Activated CD4-positive, alpha-beta memory T cell treated with anti-CD3 and anti-CD28 coated beads, Interleukin-2, amount 10 ng/mL, durations not matched to agents 7 days and 5 days (primary cell): ENCODE data around the gene PADI6. TPM values are rescaled to one million over a fixed set of nuclear protein-coding genes. Genes with fewer than 3 reads are reported as not detected.
"Not testable (repeated sequence)": the region's sequence is repeated elsewhere in the genome, so short reads cannot be mapped to it uniquely, and the experiment has no call there.

Source experiments
- CTCF ChIA-PET: fragments of 350-600 bp; sonication (Branson Sonifier 250); formaldehyde crosslinking; loops from one replicate; lab custom pipeline; 2021; ENCODE audit warnings: antibody characterized with exemption, inconsistent platforms; lab: Charles Lee
- POLR2A ChIA-PET: fragments of 350-600 bp; sonication (Branson Sonifier 250); formaldehyde crosslinking; loops from one replicate; lab custom pipeline; 2021; ENCODE audit warnings: antibody characterized with exemption; lab: Charles Lee
- DNase-seq: peaks from one replicate; pipeline ENCODE4 v3.0.0-alpha.2; 2020
- H3K27ac Mint-ChIP-seq: one replicate; pipeline ENCODE4 v1.8.0; 2021; ENCODE audit warnings: mild to moderate bottlenecking, mixed read lengths
- H3K27me3 Mint-ChIP-seq: one replicate; pipeline ENCODE4 v1.8.0; 2021; ENCODE audit warnings: mixed read lengths
- H3K36me3 Mint-ChIP-seq: one replicate; pipeline ENCODE4 v1.8.0; 2021; ENCODE audit warnings: low read depth, mixed read lengths
- H3K4me1 Mint-ChIP-seq: one replicate; pipeline ENCODE4 v1.8.0; 2021; ENCODE audit warnings: mixed read lengths
- H3K4me3 Mint-ChIP-seq: one replicate; pipeline ENCODE4 v1.8.0; 2021; ENCODE audit warnings: mild to moderate bottlenecking, mixed read lengths
- H3K9me3 Mint-ChIP-seq: one replicate; pipeline ENCODE4 v1.8.0; 2021; ENCODE audit warnings: mixed read lengths
- total RNA-seq, 2 experiments: library from RNA; stranded (reverse); gene quantifications; one replicate each; pipeline ENCODE4 v1.2.3, GENCODE V29; 2021

The PADI6 gene
- total RNA-seq, result under 1 TPM; 0.23 to 0.30 TPM

- H3K27ac Mint-ChIP-seq, result no peak within 1 kb of the TSS
- ChIA-PET CTCF (no interaction called here), POLR2A (no interaction called here)
- no peaks in the 10 kb centered on the region for H3K9me3 Mint-ChIP-seq
- peaks cover 4% of the 10 kb centered on the region for H3K27me3 Mint-ChIP-seq
- no peak for DNase-seq
- H3K4me3 Mint-ChIP-seq, result no peak within 1 kb of the TSS
- H3K4me1 Mint-ChIP-seq, result no peaks in the 10 kb centered on the region
- H3K36me3 Mint-ChIP-seq, result no peaks in the 10 kb centered on the region
These were observed at the start of gene PADI6 for GRCh38 chr1:17371896-17372295. PADI6 (plus strand) TSS chr1:17372196; CDS start chr1:17372246, 50 bp downstream.

GRCh38 chr1:17328855-17329254 lies 43.1 kb upstream of the PADI6 start:
- POLR2A ChIA-PET, result no interaction called here

GRCh38 chr1:17329610-17330009 lies 42.4 kb upstream of the PADI6 start:
- no peak overlapping the region for H3K4me3 Mint-ChIP-seq
- no peak for DNase-seq
- H3K9me3 Mint-ChIP-seq, result no peaks in the 10 kb centered on the region
- CTCF ChIA-PET, result no interaction called here
- H3K36me3 Mint-ChIP-seq, result no peaks in the 10 kb centered on the region
- H3K27me3 Mint-ChIP-seq, result peaks cover 13% of the 10 kb centered on the region
- H3K4me1 Mint-ChIP-seq, result no peaks in the 10 kb centered on the region
- POLR2A ChIA-PET, result no interaction called here
- H3K27ac Mint-ChIP-seq, result no peak overlapping the region

More at GRCh38 chr1:17328855-17329254, 43.1 kb upstream of the PADI6 start:
- no peaks in the 10 kb centered on the region for H3K4me1 Mint-ChIP-seq
- H3K27me3 Mint-ChIP-seq, result peaks cover 15% of the 10 kb centered on the region
- CTCF ChIA-PET, result no interaction called here
- DNase-seq, result no peak
- no peak overlapping the region for H3K27ac Mint-ChIP-seq
- no peaks in the 10 kb centered on the region for H3K36me3 Mint-ChIP-seq
- no peaks in the 10 kb centered on the region for H3K9me3 Mint-ChIP-seq
- no peak overlapping the region for H3K4me3 Mint-ChIP-seq

GRCh38 chr1:17330856-17331255 lies 41.1 kb upstream of the PADI6 start:
- no peaks in the 10 kb centered on the region for H3K9me3 Mint-ChIP-seq
- DNase-seq, result no peak
- no peak overlapping the region for H3K27ac Mint-ChIP-seq
- no peak overlapping the region for H3K4me3 Mint-ChIP-seq
- no peaks in the 10 kb centered on the region for H3K36me3 Mint-ChIP-seq
- CTCF ChIA-PET, result no interaction called here
- no peaks in the 10 kb centered on the region for H3K4me1 Mint-ChIP-seq
- POLR2A ChIA-PET, result no interaction called here
- peaks cover 6% of the 10 kb centered on the region for H3K27me3 Mint-ChIP-seq

- Mint-ChIP-seq H3K27me3 (peaks cover 8% of the 10 kb centered on the region), H3K27ac (no peak overlapping the region), H3K36me3 (no peaks in the 10 kb centered on the region), H3K4me3 (no peak overlapping the region), H3K4me1 (no peaks in the 10 kb centered on the region), H3K9me3 (no peaks in the 10 kb centered on the region)
- DNase-seq, result no peak
- ChIA-PET POLR2A (no interaction called here), CTCF (no interaction called here)
These were observed 38.9 kb upstream of the PADI6 start for GRCh38 chr1:17333081-17333480.

GRCh38 chr1:17335821-17336710 lies 35.9 kb upstream of the PADI6 start:
- no peak overlapping the region for H3K4me3 Mint-ChIP-seq
- H3K9me3 Mint-ChIP-seq, result no peaks in the 10 kb centered on the region
- CTCF ChIA-PET, result interaction anchor here (1.5 kb wide), 1 partner anchor 27 kb away, joined by 4 read pairs; no protein-coding TSS in a partner anchor
- H3K36me3 Mint-ChIP-seq, result no peaks in the 10 kb centered on the region
- no peak overlapping the region for H3K27ac Mint-ChIP-seq
- POLR2A ChIA-PET, result no interaction called here
- DNase-seq, result peak; percentile 66
- H3K27me3 Mint-ChIP-seq, result peaks cover 5% of the 10 kb centered on the region
- no peaks in the 10 kb centered on the region for H3K4me1 Mint-ChIP-seq

- Mint-ChIP-seq H3K4me3 (no peak overlapping the region), H3K36me3 (no peaks in the 10 kb centered on the region), H3K4me1 (no peaks in the 10 kb centered on the region), H3K27me3 (peaks cover 3% of the 10 kb centered on the region), H3K27ac (no peak overlapping the region), H3K9me3 (no peaks in the 10 kb centered on the region)
- POLR2A ChIA-PET, result no interaction called here
- no peak for DNase-seq
- CTCF ChIA-PET, result no interaction called here
These were observed 33.1 kb upstream of the PADI6 start for GRCh38 chr1:17338706-17339493.

GRCh38 chr1:17339521-17339920 lies 32.5 kb upstream of the PADI6 start:
- H3K4me3 Mint-ChIP-seq, result no peak overlapping the region
- DNase-seq, result no peak
- no peaks in the 10 kb centered on the region for H3K9me3 Mint-ChIP-seq
- H3K27me3 Mint-ChIP-seq, result peaks cover 3% of the 10 kb centered on the region
- no peak overlapping the region for H3K27ac Mint-ChIP-seq
- POLR2A ChIA-PET, result no interaction called here
- no peaks in the 10 kb centered on the region for H3K4me1 Mint-ChIP-seq
- H3K36me3 Mint-ChIP-seq, result no peaks in the 10 kb centered on the region
- CTCF ChIA-PET, result no interaction called here

GRCh38 chr1:17340358-17340757 lies 31.6 kb upstream of the PADI6 start:
- Mint-ChIP-seq H3K9me3 (no peaks in the 10 kb centered on the region), H3K27me3 (peaks cover 3% of the 10 kb centered on the region), H3K4me3 (no peak overlapping the region), H3K4me1 (no peaks in the 10 kb centered on the region), H3K36me3 (no peaks in the 10 kb centered on the region), H3K27ac (no peak overlapping the region)
- POLR2A ChIA-PET, result no interaction called here
- no peak for DNase-seq
- CTCF ChIA-PET, result no interaction called here

- no peaks in the 10 kb centered on the region for H3K4me1 Mint-ChIP-seq
- H3K36me3 Mint-ChIP-seq, result no peaks in the 10 kb centered on the region
- POLR2A ChIA-PET, result no interaction called here
- no peak overlapping the region for H3K27ac Mint-ChIP-seq
- no peak for DNase-seq
- H3K9me3 Mint-ChIP-seq, result no peaks in the 10 kb centered on the region
- no peak overlapping the region for H3K4me3 Mint-ChIP-seq
- CTCF ChIA-PET, result no interaction called here
- H3K27me3 Mint-ChIP-seq, result no peaks in the 10 kb centered on the region
These were observed 30.0 kb upstream of the PADI6 start for GRCh38 chr1:17342014-17342441.

GRCh38 chr1:17345506-17345905 lies 26.5 kb upstream of the PADI6 start:
- POLR2A ChIA-PET, H3K27ac Mint-ChIP-seq, CTCF ChIA-PET: not testable (repeated sequence)

GRCh38 chr1:17346046-17346789 lies 25.8 kb upstream of the PADI6 start:
- no peaks in the 10 kb centered on the region for H3K36me3 Mint-ChIP-seq
- CTCF ChIA-PET, result no interaction called here
- no peak overlapping the region for H3K27ac Mint-ChIP-seq
- H3K4me1 Mint-ChIP-seq, result peaks cover 4% of the 10 kb centered on the region
- no peaks in the 10 kb centered on the region for H3K9me3 Mint-ChIP-seq
- no peak overlapping the region for H3K4me3 Mint-ChIP-seq
- H3K27me3 Mint-ChIP-seq, result no peaks in the 10 kb centered on the region
- no peak for DNase-seq
- POLR2A ChIA-PET, result no interaction called here

More at GRCh38 chr1:17345506-17345905, 26.5 kb upstream of the PADI6 start:
- H3K4me3 Mint-ChIP-seq, H3K27me3 Mint-ChIP-seq, DNase-seq, H3K9me3 Mint-ChIP-seq, H3K4me1 Mint-ChIP-seq, H3K36me3 Mint-ChIP-seq: not testable (repeated sequence)
